HCT116 (cell line): Measurements from ENCODE around the gene RPS2.

ENCODE experiments used
- ATF3 ChIP-seq: IDR thresholded peaks from 2 replicates; pipeline ENCODE4 v1.6.1; 2012
- EZH2phosphoT487 ChIP-seq: fragments of 200-600 bp; IDR thresholded peaks from 2 replicates; pipeline ENCODE4 v1.6.1; 2018; ENCODE audit warnings: antibody characterized with exemption, borderline replicate concordance
- POLR2A ChIP-seq: IDR thresholded peaks from 2 replicates; pipeline ENCODE4 v1.7.0; 2011; ENCODE audit warnings: borderline replicate concordance; ENCODE audit not compliant: insufficient read depth, insufficient read length; ENCODE audit errors: extremely low read depth
- POLR2AphosphoS5 ChIP-seq: IDR thresholded peaks from 2 replicates; pipeline ENCODE4 v1.6.1; 2011; ENCODE audit warnings: mild to moderate bottlenecking, low read depth, low read length, moderate library complexity
- RAD21 ChIP-seq: IDR thresholded peaks from 2 replicates; pipeline ENCODE4 v1.6.1; 2012; ENCODE audit warnings: low read depth, mild to moderate bottlenecking
- SRF ChIP-seq: IDR thresholded peaks from 2 replicates; pipeline ENCODE4 v1.6.1; 2012; ENCODE audit warnings: low read depth
- TF ChIP-seq, protein P1 (sequence below), 3 experiments: fragments of 200-600 bp in 1 of 3; sonication (generic) in 1 of 3; IDR thresholded peaks in 2 of 3; conservative IDR thresholded peaks in 1 of 3; 2 replicates each; pipeline ENCODE4 v1.5.1; 2012 to 2017; ENCODE audit warnings: low read depth in 2 of 3, low read length in 2 of 3, antibody characterized with exemption in 1 of 3, borderline replicate concordance in 1 of 3, control low read depth in 1 of 3, mild to moderate bottlenecking in 1 of 3, mixed read lengths in 1 of 3, mixed run types in 1 of 3, moderate library complexity in 1 of 3; ENCODE audit not compliant: insufficient read depth in 1 of 3

- TF ChIP-seq SRF: no peak
- no peak for TF ChIP-seq ATF3
- no peak for TF ChIP-seq POLR2AphosphoS5
- no peak for TF ChIP-seq RAD21
- TF ChIP-seq POLR2A: no peak
- TF ChIP-seq EZH2phosphoT487: no peak
- TF ChIP-seq, protein P1, sequence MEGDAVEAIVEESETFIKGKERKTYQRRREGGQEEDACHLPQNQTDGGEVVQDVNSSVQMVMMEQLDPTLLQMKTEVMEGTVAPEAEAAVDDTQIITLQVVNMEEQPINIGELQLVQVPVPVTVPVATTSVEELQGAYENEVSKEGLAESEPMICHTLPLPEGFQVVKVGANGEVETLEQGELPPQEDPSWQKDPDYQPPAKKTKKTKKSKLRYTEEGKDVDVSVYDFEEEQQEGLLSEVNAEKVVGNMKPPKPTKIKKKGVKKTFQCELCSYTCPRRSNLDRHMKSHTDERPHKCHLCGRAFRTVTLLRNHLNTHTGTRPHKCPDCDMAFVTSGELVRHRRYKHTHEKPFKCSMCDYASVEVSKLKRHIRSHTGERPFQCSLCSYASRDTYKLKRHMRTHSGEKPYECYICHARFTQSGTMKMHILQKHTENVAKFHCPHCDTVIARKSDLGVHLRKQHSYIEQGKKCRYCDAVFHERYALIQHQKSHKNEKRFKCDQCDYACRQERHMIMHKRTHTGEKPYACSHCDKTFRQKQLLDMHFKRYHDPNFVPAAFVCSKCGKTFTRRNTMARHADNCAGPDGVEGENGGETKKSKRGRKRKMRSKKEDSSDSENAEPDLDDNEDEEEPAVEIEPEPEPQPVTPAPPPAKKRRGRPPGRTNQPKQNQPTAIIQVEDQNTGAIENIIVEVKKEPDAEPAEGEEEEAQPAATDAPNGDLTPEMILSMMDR (IDR thresholded peaks at IDR 0.05 in 2 of 3, conservative IDR thresholded peaks at IDR 0.05 in 1 of 3; ENCODE audit: borderline replicate concordance in 1 of 3, insufficient read depth in 1 of 3, low read depth in 2 of 3, low read length in 2 of 3): no peak
Observed at GRCh38 chr16:1914988-1915387, 49.6 kb downstream of the RPS2 start.
